AG04450 (cell line): ENCODE results near the gene KCNIP1. TPM values are rescaled to one million over a fixed set of nuclear protein-coding genes. Genes with fewer than 3 reads are reported as not detected.

ENCODE experiments used
- CTCF ChIA-PET: fragments of 300-600, 350-600 bp; formaldehyde crosslinking; extraction: SDS; loops from one replicate; lab custom pipeline; 2022; ENCODE audit warnings: antibody characterized with exemption, inconsistent platforms; lab: Charles Lee
- POLR2A ChIA-PET: fragments of 350-600 bp; formaldehyde crosslinking; extraction: SDS; loops from one replicate; lab custom pipeline; 2021; ENCODE audit warnings: antibody characterized with exemption, inconsistent platforms; lab: Yijun Ruan, JAX
- DNase-seq: peaks from one replicate; pipeline ENCODE4 v3.0.0-alpha.2; 2011; ENCODE audit warnings: low read depth, low spot score
- H3K27ac ChIP-seq: one replicate; pipeline ENCODE4 v1.5.1; 2012; ENCODE audit warnings: low read depth, low read length, control low read depth
- H3K27me3 ChIP-seq: one replicate; pipeline ENCODE4 v1.6.0; 2012; ENCODE audit warnings: low read length; ENCODE audit not compliant: control insufficient read depth, insufficient read depth
- H3K4me3 ChIP-seq: 2 replicates; pipeline ENCODE4 v1.5.1; 2011; ENCODE audit warnings: mild to moderate bottlenecking, low read depth, low read length, control low read depth
- H3K9me3 ChIP-seq: 2 replicates; pipeline ENCODE4 v1.5.1; 2012; ENCODE audit warnings: low read length; ENCODE audit not compliant: control insufficient read depth, insufficient read depth
- polyA plus RNA-seq: library from polyadenylated mRNA; depleted of rRNA; stranded (reverse); fragments of >200 nt; gene quantifications from 2 replicates; pipeline ENCODE4 v1.2.3, GENCODE V29; 2011
- TF ChIP-seq, protein P1 (sequence below): IDR thresholded peaks from 2 replicates; pipeline ENCODE4 v1.5.1; 2011; ENCODE audit warnings: low read depth, low read length, control low read depth, inconsistent platforms

KCNIP1 gene
- polyA plus RNA-seq, 1 experiment: not detected

GRCh38 chr5:170501931-170502330, 1.9 kb upstream of the KCNIP1 start:
- H3K9me3 ChIP-seq: no peaks in the 10 kb centered on the region
- no peak overlapping the region for H3K4me3 ChIP-seq
- TF ChIP-seq, protein P1, sequence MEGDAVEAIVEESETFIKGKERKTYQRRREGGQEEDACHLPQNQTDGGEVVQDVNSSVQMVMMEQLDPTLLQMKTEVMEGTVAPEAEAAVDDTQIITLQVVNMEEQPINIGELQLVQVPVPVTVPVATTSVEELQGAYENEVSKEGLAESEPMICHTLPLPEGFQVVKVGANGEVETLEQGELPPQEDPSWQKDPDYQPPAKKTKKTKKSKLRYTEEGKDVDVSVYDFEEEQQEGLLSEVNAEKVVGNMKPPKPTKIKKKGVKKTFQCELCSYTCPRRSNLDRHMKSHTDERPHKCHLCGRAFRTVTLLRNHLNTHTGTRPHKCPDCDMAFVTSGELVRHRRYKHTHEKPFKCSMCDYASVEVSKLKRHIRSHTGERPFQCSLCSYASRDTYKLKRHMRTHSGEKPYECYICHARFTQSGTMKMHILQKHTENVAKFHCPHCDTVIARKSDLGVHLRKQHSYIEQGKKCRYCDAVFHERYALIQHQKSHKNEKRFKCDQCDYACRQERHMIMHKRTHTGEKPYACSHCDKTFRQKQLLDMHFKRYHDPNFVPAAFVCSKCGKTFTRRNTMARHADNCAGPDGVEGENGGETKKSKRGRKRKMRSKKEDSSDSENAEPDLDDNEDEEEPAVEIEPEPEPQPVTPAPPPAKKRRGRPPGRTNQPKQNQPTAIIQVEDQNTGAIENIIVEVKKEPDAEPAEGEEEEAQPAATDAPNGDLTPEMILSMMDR: no peak
- ChIA-PET POLR2A (interaction anchor here (0.6 kb wide), 1 partner anchor 19 kb away, joined by 3 read pairs; no protein-coding TSS in a partner anchor), CTCF (no interaction called here)
- peaks cover 39% of the 10 kb centered on the region for H3K27me3 ChIP-seq
- H3K27ac ChIP-seq: no peak overlapping the region
- no peak for DNase-seq

DNA sequence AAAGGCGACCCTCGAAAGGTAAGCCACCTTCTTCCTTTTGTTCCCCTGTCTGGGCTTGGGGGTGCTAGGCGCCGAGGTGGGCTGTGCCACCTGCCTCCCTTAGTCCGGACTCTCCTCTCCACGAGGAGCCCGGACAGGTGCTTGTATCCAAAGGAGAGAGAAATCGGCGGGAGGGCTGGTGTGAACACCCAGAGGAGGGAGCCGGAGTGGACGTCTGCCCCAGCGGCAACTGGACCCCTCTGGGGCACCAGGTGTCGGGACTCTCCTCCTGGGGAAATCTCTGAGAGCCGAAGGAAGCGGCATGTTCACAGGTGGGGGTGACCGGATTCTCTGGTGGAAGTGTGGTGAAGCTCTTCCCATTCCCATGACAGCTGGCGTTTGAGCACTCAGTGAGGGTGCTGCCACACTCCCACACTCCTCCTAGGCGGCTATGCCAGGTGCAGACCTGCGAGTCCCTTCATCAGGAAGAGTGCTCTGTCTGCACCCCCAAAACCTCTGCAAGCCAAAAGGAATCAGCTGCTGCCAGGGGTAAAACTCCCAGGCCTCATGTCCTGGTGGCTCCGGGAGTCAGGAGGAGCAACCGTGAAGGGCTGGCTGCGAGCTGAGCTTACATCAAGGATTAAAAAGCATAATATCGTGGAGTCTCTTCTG, 921 bp downstream of the KCNIP1 start:
- Histone ChIP-seq H3K9me3 (no peaks in the 10 kb centered on the region), H3K4me3 (no peak overlapping the region), H3K27me3 (peaks cover 44% of the 10 kb centered on the region), H3K27ac (no peak overlapping the region)
- DNase-seq: no peak
- ChIA-PET POLR2A (no interaction called here), CTCF (no interaction called here)
- TF ChIP-seq, protein P1: no peak

DNA sequence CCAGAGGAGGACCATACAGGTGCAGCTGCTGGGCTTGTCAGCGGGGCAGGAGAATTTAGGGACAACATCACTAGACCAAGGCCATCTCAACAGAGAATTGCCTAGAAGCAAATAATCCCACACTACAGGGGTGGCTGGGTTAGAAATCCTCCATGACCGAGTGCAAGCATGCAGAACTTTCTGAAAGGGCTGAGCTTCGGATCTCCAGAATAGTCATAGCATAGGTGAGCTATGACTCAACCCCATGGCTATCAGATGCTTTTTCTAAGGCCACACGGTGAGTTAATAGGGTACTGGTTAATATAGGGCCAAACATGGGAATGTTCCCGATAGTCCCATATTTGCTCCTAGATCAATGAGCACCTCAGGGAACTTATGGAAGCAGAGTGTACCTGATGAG, 4.2 kb downstream of the KCNIP1 start:
- no peak overlapping the region for H3K4me3 ChIP-seq
- H3K9me3 ChIP-seq: no peaks in the 10 kb centered on the region
- CTCF ChIA-PET: no interaction called here
- peaks cover 37% of the 10 kb centered on the region for H3K27me3 ChIP-seq
- POLR2A ChIA-PET: no interaction called here
- no peak overlapping the region for H3K27ac ChIP-seq
- TF ChIP-seq, protein P1: no peak
- no peak for DNase-seq

- ChIA-PET CTCF (no interaction called here), POLR2A (no interaction called here)
- no peak overlapping the region for H3K27ac ChIP-seq
- no peak for DNase-seq
- H3K27me3 ChIP-seq: peaks cover 32% of the 10 kb centered on the region
- no peak overlapping the region for H3K4me3 ChIP-seq
- TF ChIP-seq, protein P1: no peak
- no peaks in the 10 kb centered on the region for H3K9me3 ChIP-seq
Measured at GRCh38 chr5:170508660-170509347, 5.0 kb downstream of the KCNIP1 start.

- Histone ChIP-seq H3K4me3 (no peak overlapping the region), H3K27me3 (peaks cover 30% of the 10 kb centered on the region), H3K27ac (no peak overlapping the region), H3K9me3 (no peaks in the 10 kb centered on the region)
- POLR2A ChIA-PET: no interaction called here
- DNase-seq: no peak
- CTCF ChIA-PET: no interaction called here
- TF ChIP-seq, protein P1: no peak
Measured at GRCh38 chr5:170509348-170509660, 5.5 kb downstream of the KCNIP1 start.
